Glutamatergic neuron (in vitro differentiated cells): ENCODE results near the gene ERV3-1. TPM values are rescaled to one million over a fixed set of nuclear protein-coding genes. Genes with fewer than 3 reads are reported as not detected.

Source experiments
- DNase-seq: peaks from one replicate; pipeline ENCODE4 v3.0.0; 2022
- H3K27ac Mint-ChIP-seq: one replicate; pipeline ENCODE4 v1.8.0; 2020; ENCODE audit warnings: mild to moderate bottlenecking, mixed read lengths, inconsistent platforms; ENCODE audit not compliant: unreplicated experiment
- H3K27me3 Mint-ChIP-seq: one replicate; pipeline ENCODE4 v1.8.0; 2020; ENCODE audit warnings: mild to moderate bottlenecking, moderate library complexity, mixed read lengths, inconsistent platforms; ENCODE audit not compliant: unreplicated experiment
- H3K36me3 Mint-ChIP-seq: one replicate; pipeline ENCODE4 v1.8.0; 2020; ENCODE audit warnings: mild to moderate bottlenecking, mixed read lengths, inconsistent platforms; ENCODE audit not compliant: unreplicated experiment
- H3K4me1 Mint-ChIP-seq: one replicate; pipeline ENCODE4 v1.8.0; 2020; ENCODE audit warnings: mild to moderate bottlenecking, low read depth, mixed read lengths, inconsistent platforms; ENCODE audit not compliant: unreplicated experiment
- H3K4me3 Mint-ChIP-seq: one replicate; pipeline ENCODE4 v1.8.0; 2020; ENCODE audit warnings: mild to moderate bottlenecking, mixed read lengths, inconsistent platforms; ENCODE audit not compliant: unreplicated experiment
- H3K9me3 Mint-ChIP-seq: one replicate; pipeline ENCODE4 v1.8.0; 2020; ENCODE audit warnings: mild to moderate bottlenecking, moderate library complexity, mixed read lengths, inconsistent platforms; ENCODE audit not compliant: unreplicated experiment
- total RNA-seq: library from RNA; stranded (reverse); fragmentation: NEBNext Ultra II Directional; extraction: Animal tissue kit (Norgen Biotek cat#: 25700); gene quantifications from one replicate; pipeline ENCODE4 v1.2.1, GENCODE V29; 2021; ENCODE audit not compliant: unreplicated experiment
- TF ChIP-seq, protein P1 (sequence below): fragments of 200-600 bp; sonication (generic); IDR thresholded peaks from one replicate; pipeline ENCODE4 v1.5.0; 2021; ENCODE audit not compliant: partially characterized antibody, unreplicated experiment

Gene ERV3-1
- total RNA-seq, 1 donor from 2014 or later: 70.6 TPM

DNA sequence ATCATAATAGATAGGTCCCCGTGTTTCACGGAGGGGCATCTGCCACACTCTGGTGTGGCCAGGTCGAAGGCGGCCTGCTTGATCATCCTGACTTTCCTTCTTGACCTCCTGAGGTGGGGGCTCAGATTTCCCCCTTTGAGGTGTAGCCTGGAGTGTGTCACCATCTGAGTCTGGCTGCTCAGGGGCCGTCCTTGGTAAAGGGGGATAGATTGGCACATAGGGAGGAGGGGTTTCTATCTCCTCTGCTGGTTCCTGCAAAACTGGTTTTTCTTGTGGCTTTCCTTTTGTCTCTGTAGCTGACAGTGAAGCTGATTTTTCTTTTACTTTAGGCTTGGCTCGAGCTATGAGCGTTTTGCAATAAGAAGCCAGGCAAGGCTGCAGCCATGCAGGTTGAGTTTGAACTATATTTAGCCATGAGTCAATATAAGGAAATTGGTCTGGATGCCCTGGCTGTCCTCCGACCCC lies 8.5 kb downstream of the ERV3-1 start:
- DNase-seq: no peak
- Mint-ChIP-seq H3K4me3 (no peak overlapping the region), H3K27ac (no peak overlapping the region), H3K27me3 (peaks cover 7% of the 10 kb centered on the region), H3K9me3 (peaks cover 32% of the 10 kb centered on the region), H3K36me3 (peaks cover 80% of the 10 kb centered on the region), H3K4me1 (no peaks in the 10 kb centered on the region)
- TF ChIP-seq, protein P1, sequence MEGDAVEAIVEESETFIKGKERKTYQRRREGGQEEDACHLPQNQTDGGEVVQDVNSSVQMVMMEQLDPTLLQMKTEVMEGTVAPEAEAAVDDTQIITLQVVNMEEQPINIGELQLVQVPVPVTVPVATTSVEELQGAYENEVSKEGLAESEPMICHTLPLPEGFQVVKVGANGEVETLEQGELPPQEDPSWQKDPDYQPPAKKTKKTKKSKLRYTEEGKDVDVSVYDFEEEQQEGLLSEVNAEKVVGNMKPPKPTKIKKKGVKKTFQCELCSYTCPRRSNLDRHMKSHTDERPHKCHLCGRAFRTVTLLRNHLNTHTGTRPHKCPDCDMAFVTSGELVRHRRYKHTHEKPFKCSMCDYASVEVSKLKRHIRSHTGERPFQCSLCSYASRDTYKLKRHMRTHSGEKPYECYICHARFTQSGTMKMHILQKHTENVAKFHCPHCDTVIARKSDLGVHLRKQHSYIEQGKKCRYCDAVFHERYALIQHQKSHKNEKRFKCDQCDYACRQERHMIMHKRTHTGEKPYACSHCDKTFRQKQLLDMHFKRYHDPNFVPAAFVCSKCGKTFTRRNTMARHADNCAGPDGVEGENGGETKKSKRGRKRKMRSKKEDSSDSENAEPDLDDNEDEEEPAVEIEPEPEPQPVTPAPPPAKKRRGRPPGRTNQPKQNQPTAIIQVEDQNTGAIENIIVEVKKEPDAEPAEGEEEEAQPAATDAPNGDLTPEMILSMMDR: no peak

DNA sequence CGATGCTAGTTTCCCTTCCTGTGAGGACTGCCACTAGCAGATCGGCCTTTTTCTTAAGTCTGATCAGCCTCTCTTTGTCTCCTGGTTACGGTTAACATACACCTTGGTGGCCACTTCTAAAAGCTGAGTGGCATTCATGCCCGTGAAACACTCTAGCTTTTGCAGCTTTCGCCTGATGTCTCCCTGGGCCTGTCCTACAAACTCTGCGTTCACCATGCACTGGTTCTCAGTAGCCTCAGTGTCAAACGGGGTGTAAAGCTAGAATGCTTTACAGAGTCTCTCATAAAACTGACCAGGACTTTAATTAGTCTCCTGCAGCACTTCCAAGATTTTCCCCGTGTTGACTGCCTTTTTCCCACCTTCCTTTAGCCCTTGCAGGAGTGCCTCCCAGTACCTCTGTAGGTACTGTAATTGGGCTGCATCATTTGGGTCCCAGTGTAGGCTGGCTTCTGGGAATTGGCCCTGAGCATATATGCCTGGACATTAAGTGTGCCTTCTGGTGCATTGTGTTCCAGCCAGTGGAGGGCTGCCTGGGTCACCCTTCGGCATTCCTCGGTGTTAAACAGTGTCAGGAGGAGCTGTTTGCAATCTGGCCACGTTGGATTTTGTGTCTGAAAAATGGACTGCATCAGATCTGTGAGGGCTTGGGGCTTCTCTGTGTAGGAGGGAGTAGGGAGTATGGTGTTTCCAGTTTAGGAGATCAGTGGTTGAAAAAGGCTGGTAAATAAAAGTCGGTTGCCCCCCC lies 9.2 kb downstream of the ERV3-1 start:
- Mint-ChIP-seq H3K27me3 (peaks cover 5% of the 10 kb centered on the region), H3K27ac (no peak overlapping the region), H3K36me3 (peaks cover 81% of the 10 kb centered on the region), H3K9me3 (peaks cover 35% of the 10 kb centered on the region), H3K4me3 (no peak overlapping the region), H3K4me1 (no peaks in the 10 kb centered on the region)
- DNase-seq: no peak
- TF ChIP-seq, protein P1: no peak

DNA sequence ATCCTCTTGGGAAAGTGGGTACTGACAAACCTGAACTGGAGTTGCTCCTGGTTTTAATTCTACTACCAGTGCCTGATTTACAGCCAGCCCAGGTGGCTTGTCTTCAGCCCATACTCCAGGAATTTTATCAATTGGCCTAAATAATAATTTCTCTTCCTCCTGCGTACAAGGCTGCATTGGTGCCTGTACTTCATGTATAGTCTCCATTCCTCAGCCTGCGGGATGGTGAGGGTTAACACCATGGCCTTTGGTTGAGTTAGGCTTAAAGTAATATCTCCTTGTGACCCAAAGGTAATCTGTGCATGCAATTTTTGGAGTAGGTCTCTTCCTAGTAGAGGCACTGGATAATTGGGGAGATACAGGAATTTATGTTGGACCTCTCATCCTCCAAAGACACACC lies 10.2 kb downstream of the ERV3-1 start:
- Mint-ChIP-seq H3K27ac (no peak overlapping the region), H3K4me3 (no peak overlapping the region), H3K4me1 (no peaks in the 10 kb centered on the region), H3K9me3 (peaks cover 33% of the 10 kb centered on the region), H3K36me3 (peaks cover 84% of the 10 kb centered on the region), H3K27me3 (peaks cover 4% of the 10 kb centered on the region)
- TF ChIP-seq, protein P1: no peak
- DNase-seq: no peak

DNA sequence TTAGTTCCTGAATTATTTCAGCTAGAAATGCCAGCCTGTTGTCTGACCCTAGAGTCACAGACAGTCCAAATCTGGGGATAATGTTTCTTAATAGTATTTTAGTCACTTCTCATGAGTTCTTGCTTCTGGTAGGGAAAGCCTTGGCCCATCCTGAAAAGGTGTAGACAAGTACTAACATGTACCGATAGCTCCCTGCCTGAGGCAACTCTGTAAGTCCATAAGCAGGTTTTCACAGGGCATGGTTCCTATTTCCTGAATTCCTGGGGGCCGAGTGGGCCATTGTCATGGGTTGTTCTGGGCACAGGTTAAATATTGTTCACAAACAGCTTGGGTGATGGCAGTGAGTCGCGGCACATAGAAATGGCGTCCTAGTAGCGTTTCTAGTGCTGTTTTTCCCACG lies 12.6 kb downstream of the ERV3-1 start:
- H3K4me3 Mint-ChIP-seq: no peak overlapping the region
- H3K9me3 Mint-ChIP-seq: peaks cover 23% of the 10 kb centered on the region
- no peak for DNase-seq
- TF ChIP-seq, protein P1: no peak
- peaks cover 3% of the 10 kb centered on the region for H3K27me3 Mint-ChIP-seq
- H3K27ac Mint-ChIP-seq: no peak overlapping the region
- H3K36me3 Mint-ChIP-seq: peaks cover 83% of the 10 kb centered on the region
- H3K4me1 Mint-ChIP-seq: no peaks in the 10 kb centered on the region

DNA sequence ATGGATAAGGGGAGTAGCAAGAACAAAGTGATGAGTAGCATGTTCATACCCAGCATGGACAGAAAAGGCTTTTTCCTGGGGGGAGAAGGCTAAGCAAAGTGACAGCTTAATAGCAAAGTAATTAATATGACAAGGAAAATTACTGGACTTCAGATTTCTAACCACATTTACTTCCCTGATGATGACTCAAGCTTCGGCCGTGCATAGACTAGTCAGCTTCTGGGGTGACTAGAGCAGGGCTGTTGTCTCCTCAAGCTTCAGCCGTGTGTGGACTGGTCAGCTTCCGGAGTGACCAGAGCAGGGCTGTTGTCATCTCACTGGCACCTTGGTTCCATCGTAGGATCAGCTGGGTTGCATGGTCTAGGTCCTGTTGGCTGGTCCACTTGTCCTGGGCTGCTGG lies 13.5 kb downstream of the ERV3-1 start:
- H3K27me3 Mint-ChIP-seq: no peaks in the 10 kb centered on the region

More for the DNA sequence above, 13.5 kb downstream of the ERV3-1 start:
- Mint-ChIP-seq H3K4me1 (no peaks in the 10 kb centered on the region), H3K36me3 (peaks cover 85% of the 10 kb centered on the region), H3K4me3 (no peak overlapping the region), H3K9me3 (peaks cover 15% of the 10 kb centered on the region), H3K27ac (no peak overlapping the region)
- TF ChIP-seq, protein P1: no peak
- no peak for DNase-seq
